Tibial nerve (tissue), 4 donors: ENCODE results near the gene ZBTB22. TPM values are rescaled to one million over a fixed set of nuclear protein-coding genes. Genes with fewer than 3 reads are reported as not detected.
"Not testable (repeated sequence)": the region's sequence is repeated elsewhere in the genome, so short reads cannot be mapped to it uniquely, and the experiment has no call there.

ENCODE experiments used
- DNase-seq, 2 donors: peaks; one replicate each; pipeline ENCODE4 v3.0.0-alpha.2; 2019; ENCODE audit warnings: low spot score in 2 of 2
- H3K27ac ChIP-seq, 4 donors: fragments of 200-600 bp; sonication (generic) in 3 of 4; one replicate each; pipeline ENCODE4 v1.5.1; 2017 to 2019; ENCODE audit warnings: mild to moderate bottlenecking in 1 of 4
- H3K27me3 ChIP-seq, 2 donors: fragments of 200-600 bp; sonication (generic) in 1 of 2; one replicate each; pipeline versions ENCODE4 v1.5.1 to v1.6.0; 2017 to 2019
- H3K36me3 ChIP-seq, 3 donors: fragments of 200-600 bp; sonication (generic); one replicate each; pipeline ENCODE4 v1.5.1; 2018 to 2019
- H3K4me1 ChIP-seq, 4 donors: fragments of 200-600 bp; sonication (generic) in 3 of 4; one replicate each; pipeline ENCODE4 v1.5.1; 2017 to 2019
- H3K4me3 ChIP-seq, 4 donors: fragments of 200-600 bp; sonication (generic) in 3 of 4; one replicate each; pipeline ENCODE4 v1.5.1; 2017 to 2019; ENCODE audit warnings: mild to moderate bottlenecking in 1 of 4, moderate library complexity in 1 of 4
- H3K9me3 ChIP-seq, 4 donors: fragments of 200-600 bp; sonication (generic) in 3 of 4; one replicate each; pipeline ENCODE4 v1.5.1; 2017 to 2019
- CTCF ChIP-seq, 5 experiments: fragments of 200-600 bp in 3 of 5; fragments of 450-650 bp in 2 of 5; sonication (generic) in 3 of 5; IDR thresholded peaks; one replicate each; pipeline ENCODE4 v1.5.1; 2016 to 2019; ENCODE audit warnings: antibody characterized with exemption in 5 of 5, mild to moderate bottlenecking in 3 of 5, moderate library complexity in 2 of 5
- EP300 ChIP-seq, 2 donors: sonication (generic); formaldehyde crosslinking; IDR thresholded peaks; one replicate each; pipeline ENCODE4 v1.6.1; 2017; ENCODE audit warnings: antibody characterized with exemption in 2 of 2, mild to moderate bottlenecking in 1 of 2
- POLR2A ChIP-seq, 2 donors: fragments of 450-650 bp; IDR thresholded peaks; one replicate each; pipeline ENCODE4 v1.6.1; 2017; ENCODE audit warnings: antibody characterized with exemption in 2 of 2, mild to moderate bottlenecking in 2 of 2, moderate library complexity in 2 of 2
- whole genome bisulfite sequencing, 2 donors: methylation state at CpG; one replicate each; pipeline ENCODE4 v1.1.5; 2018; 5-methylcytosine and 5-hydroxymethylcytosine counted together
- total RNA-seq, 4 donors: library from RNA; depleted of rRNA; stranded (reverse); fragments of >200 nt; gene quantifications; one replicate each; pipeline ENCODE4 v1.1.0, GENCODE V29; 2016

Gene ZBTB22
- total RNA-seq, 4 donors from 2014 or later, result 13.8 to 21.6 (median 17.5) TPM

GRCh38 chr6:33344701-33345697 lies 27.5 kb upstream of the ZBTB22 start:
- 16% methylated on average over 22 of the region's 22 CpGs for WGBS, 2 donors
- Histone ChIP-seq H3K27ac (peak overlapping the region in 3 of 4 donors; percentile 50), H3K4me3 (peak overlapping the region in 1 of 4 donors; percentile 9), H3K27me3 (no peaks in the 10 kb centered on the region), H3K9me3 (no peaks in the 10 kb centered on the region), H3K4me1 (peaks cover 0 to 13% (median 7%) of the 10 kb centered on the region in 4 donors), H3K36me3 (no peaks in the 10 kb centered on the region)
- DNase-seq, result peak; percentile 33 to 65
- TF ChIP-seq EP300 (IDR thresholded peaks at IDR 0.05) (peak in 1 of 2 donors; percentile 20), CTCF (IDR thresholded peaks at IDR 0.05) (peak; percentile 53 to 76 (median 68)), POLR2A (IDR thresholded peaks at IDR 0.05) (no peak)

DNA sequence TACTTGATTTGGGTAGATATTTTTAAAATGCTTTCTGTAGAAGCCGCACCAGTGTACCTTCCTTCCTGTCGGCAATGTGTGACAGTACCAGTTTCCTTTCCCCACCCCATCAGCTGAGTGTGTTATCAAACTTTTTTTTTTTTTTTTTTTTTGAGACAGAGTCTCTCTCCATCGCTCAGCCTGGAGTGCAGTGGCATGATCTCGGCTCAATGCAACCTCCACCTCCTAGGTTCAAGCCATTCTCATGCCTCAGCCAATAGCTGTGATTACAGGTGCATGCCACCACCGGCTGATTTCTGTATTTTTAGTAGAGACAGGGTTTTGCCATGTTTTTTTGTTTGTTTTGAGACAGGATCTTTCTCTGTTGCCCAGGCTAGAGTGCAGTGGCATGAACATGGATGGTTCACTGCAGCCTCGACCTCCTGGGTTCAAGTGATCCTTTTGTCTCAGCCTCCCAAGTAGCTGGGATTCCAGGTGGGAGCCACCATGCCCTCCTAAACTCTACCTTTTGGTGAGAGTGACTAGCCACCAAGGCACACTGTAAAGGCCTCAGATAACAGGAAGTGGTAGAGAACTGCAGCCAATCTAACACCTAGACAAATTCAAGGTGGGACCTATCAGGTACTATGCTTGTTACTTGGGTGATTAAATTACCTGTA lies 26.5 kb upstream of the ZBTB22 start:
- Histone ChIP-seq H3K4me1 (peaks cover 0 to 13% (median 7%) of the 10 kb centered on the region in 4 donors), H3K4me3 (no peak overlapping the region), H3K27ac (peak overlapping the region in 2 of 4 donors; percentile 50 to 70), H3K36me3 (no peaks in the 10 kb centered on the region), H3K27me3 (no peaks in the 10 kb centered on the region), H3K9me3 (no peaks in the 10 kb centered on the region)
- WGBS, 2 donors, result 75 to 85% methylated on average over 6 of the region's 6 CpGs
- TF ChIP-seq POLR2A (IDR thresholded peaks at IDR 0.05) (no peak), CTCF (IDR thresholded peaks at IDR 0.05) (no peak), EP300 (IDR thresholded peaks at IDR 0.05) (no peak)
- no peak for DNase-seq

DNA sequence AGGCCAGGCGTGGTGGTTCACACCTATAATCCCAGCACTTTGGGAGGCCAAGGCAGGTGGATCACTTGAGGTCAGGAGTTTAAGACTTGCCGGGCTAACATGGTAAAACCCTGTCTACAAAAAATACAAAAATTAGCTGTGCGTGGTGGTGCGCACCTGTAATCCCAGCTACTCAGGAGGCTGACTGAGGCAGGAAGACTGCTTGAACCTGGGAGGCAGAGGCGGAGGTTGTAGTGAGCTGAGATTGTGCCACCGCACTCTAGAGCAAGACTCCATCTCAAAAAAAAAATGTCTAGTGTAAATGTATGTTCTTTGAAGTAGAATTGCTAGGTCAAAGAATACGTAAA lies 26.0 kb upstream of the ZBTB22 start:
- 93 to 96% methylated on average over 7 of the region's 7 CpGs for WGBS, 2 donors
- DNase-seq, H3K4me3 ChIP-seq, H3K27me3 ChIP-seq, H3K9me3 ChIP-seq, H3K36me3 ChIP-seq: not testable (repeated sequence)
- peak overlapping the region in 1 of 4 donors; percentile 70 for H3K27ac ChIP-seq
- H3K4me1 ChIP-seq, result peaks cover 0 to 13% (median 7%) of the 10 kb centered on the region in 4 donors

GRCh38 chr6:33339193-33339592 lies 21.6 kb upstream of the ZBTB22 start:
- Histone ChIP-seq H3K27me3 (no peaks in the 10 kb centered on the region), H3K4me1 (peaks cover 0 to 1% (median 0%) of the 10 kb centered on the region in 4 donors), H3K27ac (no peak overlapping the region), H3K9me3 (no peaks in the 10 kb centered on the region), H3K4me3 (no peak overlapping the region), H3K36me3 (no peaks in the 10 kb centered on the region)
- 82 to 84% methylated on average over 6 of the region's 6 CpGs for WGBS, 2 donors
- TF ChIP-seq CTCF (IDR thresholded peaks at IDR 0.05) (no peak), EP300 (IDR thresholded peaks at IDR 0.05) (no peak), POLR2A (IDR thresholded peaks at IDR 0.05) (no peak)
- DNase-seq, result no peak

DNA sequence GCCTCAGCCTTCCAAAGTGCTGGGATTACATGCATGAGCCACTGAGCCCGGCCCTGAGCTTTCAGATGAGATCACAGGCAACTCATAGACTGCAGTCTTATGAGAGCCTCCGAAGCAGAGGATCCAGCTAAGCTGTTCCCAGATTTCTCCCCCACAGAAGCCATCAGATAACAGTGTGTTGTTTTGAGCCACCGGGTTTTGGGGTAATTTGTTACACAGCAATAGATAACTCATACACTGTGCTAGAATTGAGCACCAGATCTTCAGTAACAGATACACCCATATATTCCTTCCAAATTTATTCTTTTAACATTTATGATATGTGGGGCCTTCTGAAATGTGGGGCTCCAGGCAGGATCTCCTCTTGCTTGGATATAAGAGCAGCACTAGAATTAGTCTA lies 19.0 kb upstream of the ZBTB22 start:
- no peak for DNase-seq
- no peak overlapping the region for H3K27ac ChIP-seq
- no peaks in the 10 kb centered on the region for H3K36me3 ChIP-seq
- no peaks in the 10 kb centered on the region for H3K4me1 ChIP-seq
- no peaks in the 10 kb centered on the region for H3K9me3 ChIP-seq
- H3K4me3 ChIP-seq, result no peak overlapping the region
- WGBS, 2 donors, result 88 to 96% methylated on average over 2 to 3 of the region's 3 CpGs
- TF ChIP-seq CTCF (IDR thresholded peaks at IDR 0.05), result no peak
- no peak for TF ChIP-seq EP300 (IDR thresholded peaks at IDR 0.05)
- no peak for TF ChIP-seq POLR2A (IDR thresholded peaks at IDR 0.05)
- H3K27me3 ChIP-seq, result no peaks in the 10 kb centered on the region
